Peyer's patch (tissue), 4 donors: ENCODE data around the gene DMGDH.

Experiments used
- POLR2A ChIP-seq, 2 donors: fragments of 450-650 bp; IDR thresholded peaks; one replicate each; pipeline ENCODE4 v1.5.1; 2017; ENCODE audit warnings: antibody characterized with exemption in 2 of 2, mild to moderate bottlenecking in 2 of 2, moderate library complexity in 2 of 2
- TF ChIP-seq, protein P1 (sequence below), 6 experiments: fragments of 450-650 bp in 4 of 6; fragments of 200-600 bp in 2 of 6; sonication (generic) in 1 of 6; IDR thresholded peaks; one replicate each; pipeline ENCODE4 v1.5.1; 2017 to 2019; ENCODE audit warnings: antibody characterized with exemption in 6 of 6, mild to moderate bottlenecking in 3 of 6, moderate library complexity in 1 of 6

DNA sequence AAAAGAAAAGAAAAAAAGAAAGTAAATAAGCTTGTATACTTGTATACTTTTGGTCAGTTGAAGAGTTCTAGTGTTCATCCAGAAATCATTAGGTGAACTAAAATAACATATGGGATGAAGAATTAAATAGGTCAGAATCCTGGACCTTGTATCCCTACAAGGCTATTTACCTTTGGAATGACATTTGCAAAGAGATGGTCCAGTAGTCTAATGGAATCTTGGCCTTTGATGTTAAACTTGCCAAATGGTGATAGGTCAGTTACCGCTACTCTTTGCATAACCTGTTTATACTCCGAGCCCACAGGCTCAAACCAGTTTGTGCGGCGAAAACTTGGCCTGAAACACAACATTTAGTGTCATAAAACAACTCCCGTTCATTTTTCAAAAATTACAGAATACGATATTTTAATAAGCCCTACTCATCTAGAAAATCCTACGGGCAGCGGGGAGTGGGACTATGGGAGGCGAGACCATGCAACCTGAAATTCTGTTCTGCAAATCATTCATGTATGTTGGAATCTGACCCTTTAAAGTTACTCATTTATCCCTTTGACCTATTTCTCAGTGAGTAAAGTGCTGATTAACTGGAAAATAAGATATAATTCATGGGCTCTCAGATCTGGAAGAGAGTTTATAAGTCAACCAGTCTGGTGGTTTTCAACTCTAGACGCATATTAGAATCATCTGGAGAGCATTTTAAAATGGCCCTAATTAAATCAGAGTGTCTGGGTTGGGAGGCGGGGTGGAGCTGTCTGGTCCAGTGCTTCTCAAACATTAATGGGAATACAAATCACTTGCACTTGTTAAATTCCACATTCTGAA is 38.6 kb downstream of the DMGDH start:
- TF ChIP-seq, protein P1, sequence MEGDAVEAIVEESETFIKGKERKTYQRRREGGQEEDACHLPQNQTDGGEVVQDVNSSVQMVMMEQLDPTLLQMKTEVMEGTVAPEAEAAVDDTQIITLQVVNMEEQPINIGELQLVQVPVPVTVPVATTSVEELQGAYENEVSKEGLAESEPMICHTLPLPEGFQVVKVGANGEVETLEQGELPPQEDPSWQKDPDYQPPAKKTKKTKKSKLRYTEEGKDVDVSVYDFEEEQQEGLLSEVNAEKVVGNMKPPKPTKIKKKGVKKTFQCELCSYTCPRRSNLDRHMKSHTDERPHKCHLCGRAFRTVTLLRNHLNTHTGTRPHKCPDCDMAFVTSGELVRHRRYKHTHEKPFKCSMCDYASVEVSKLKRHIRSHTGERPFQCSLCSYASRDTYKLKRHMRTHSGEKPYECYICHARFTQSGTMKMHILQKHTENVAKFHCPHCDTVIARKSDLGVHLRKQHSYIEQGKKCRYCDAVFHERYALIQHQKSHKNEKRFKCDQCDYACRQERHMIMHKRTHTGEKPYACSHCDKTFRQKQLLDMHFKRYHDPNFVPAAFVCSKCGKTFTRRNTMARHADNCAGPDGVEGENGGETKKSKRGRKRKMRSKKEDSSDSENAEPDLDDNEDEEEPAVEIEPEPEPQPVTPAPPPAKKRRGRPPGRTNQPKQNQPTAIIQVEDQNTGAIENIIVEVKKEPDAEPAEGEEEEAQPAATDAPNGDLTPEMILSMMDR (IDR thresholded peaks at IDR 0.05), result no peak
- no peak for TF ChIP-seq POLR2A (IDR thresholded peaks at IDR 0.05)
